Astrocyte of the spinal cord (primary cell): Measurements from ENCODE around the gene MYRIP.

Source experiments
- DNase-seq: peaks from one replicate; pipeline ENCODE4 v3.0.0; 2011; ENCODE audit warnings: low read depth, low spot score
- H3K4me3 ChIP-seq: 2 replicates; pipeline ENCODE4 v1.5.1; 2011; ENCODE audit warnings: low read depth, mild to moderate bottlenecking, low read length, moderate library complexity
- in situ Hi-C: cut with HindIII; loops from 2 replicates; pipeline ENCODE4 v1.10.0; 2017; ENCODE audit warnings: low sequenced_read_pairs
- TF ChIP-seq, protein P1 (sequence below): IDR thresholded peaks from 2 replicates; pipeline ENCODE4 v1.5.1; 2012; ENCODE audit warnings: low read depth, mild to moderate bottlenecking, low read length, inconsistent platforms

MYRIP gene

DNA sequence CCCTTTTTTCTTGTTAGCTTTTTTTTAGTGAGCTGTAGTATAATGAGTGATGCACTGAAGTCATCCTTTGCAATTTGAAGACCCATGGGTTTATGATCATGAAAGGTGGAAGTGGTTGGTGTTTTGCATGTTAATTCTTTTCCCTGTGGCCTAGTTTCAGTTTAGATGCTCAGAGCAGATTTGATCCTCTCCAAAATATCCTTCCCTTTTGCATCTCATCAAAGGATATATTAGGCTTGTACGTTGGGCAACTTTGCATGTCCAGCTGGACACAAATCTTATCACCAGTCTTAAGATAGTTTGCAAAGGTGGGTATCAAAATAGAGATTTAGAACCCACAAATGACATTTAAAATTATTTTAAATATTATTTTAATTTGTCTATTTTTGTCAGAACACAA lies 72.7 kb downstream of the MYRIP start:
- TF ChIP-seq, protein P1, sequence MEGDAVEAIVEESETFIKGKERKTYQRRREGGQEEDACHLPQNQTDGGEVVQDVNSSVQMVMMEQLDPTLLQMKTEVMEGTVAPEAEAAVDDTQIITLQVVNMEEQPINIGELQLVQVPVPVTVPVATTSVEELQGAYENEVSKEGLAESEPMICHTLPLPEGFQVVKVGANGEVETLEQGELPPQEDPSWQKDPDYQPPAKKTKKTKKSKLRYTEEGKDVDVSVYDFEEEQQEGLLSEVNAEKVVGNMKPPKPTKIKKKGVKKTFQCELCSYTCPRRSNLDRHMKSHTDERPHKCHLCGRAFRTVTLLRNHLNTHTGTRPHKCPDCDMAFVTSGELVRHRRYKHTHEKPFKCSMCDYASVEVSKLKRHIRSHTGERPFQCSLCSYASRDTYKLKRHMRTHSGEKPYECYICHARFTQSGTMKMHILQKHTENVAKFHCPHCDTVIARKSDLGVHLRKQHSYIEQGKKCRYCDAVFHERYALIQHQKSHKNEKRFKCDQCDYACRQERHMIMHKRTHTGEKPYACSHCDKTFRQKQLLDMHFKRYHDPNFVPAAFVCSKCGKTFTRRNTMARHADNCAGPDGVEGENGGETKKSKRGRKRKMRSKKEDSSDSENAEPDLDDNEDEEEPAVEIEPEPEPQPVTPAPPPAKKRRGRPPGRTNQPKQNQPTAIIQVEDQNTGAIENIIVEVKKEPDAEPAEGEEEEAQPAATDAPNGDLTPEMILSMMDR = no peak
- in situ Hi-C loops = no loop called here
- no peak overlapping the region for H3K4me3 ChIP-seq
- no peak for DNase-seq

DNA sequence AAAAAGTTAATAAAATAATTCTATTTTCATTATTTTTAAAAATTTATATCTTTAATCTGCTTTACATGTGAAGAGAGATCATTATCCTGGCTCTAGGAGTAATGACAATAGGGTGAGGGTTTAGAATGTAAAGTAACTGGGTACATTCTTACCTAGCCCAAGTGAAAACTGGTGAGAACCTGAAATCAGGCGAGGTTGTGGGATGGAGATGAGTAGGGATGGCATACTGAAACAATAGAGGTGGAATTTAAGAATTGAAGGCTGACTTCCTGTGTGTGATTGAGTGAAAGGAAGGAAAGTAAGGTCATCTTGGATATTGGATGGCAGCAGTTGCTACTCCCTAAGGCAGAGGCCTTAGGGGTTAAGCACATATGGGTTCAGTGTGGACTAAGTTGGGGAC lies 82.7 kb downstream of the MYRIP start:
- DNase-seq = no peak
- in situ Hi-C loops = no loop called here
- TF ChIP-seq, protein P1 = no peak
- no peak overlapping the region for H3K4me3 ChIP-seq

DNA sequence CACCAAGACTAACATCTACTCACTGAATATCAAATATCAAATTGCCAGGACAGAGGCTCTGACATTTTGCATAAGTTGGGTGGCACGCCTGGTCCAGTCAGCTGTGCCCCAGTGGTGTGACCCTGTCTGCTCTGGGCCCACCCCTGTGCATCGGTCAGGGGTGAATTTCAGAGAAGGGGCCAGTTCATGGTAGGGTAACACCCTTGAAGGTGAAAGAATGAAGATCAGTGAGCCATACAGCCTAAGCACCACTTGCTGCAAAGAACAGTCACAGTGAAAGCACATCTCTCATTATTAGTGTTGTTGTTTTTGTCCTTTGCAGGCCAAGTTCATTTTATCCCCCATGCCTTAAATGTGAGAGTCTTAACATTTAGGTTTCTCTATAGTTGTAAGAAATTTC lies 86.8 kb downstream of the MYRIP start:
- DNase-seq = no peak
- no peak overlapping the region for H3K4me3 ChIP-seq
- TF ChIP-seq, protein P1 = no peak
- in situ Hi-C loops = no loop called here

DNA sequence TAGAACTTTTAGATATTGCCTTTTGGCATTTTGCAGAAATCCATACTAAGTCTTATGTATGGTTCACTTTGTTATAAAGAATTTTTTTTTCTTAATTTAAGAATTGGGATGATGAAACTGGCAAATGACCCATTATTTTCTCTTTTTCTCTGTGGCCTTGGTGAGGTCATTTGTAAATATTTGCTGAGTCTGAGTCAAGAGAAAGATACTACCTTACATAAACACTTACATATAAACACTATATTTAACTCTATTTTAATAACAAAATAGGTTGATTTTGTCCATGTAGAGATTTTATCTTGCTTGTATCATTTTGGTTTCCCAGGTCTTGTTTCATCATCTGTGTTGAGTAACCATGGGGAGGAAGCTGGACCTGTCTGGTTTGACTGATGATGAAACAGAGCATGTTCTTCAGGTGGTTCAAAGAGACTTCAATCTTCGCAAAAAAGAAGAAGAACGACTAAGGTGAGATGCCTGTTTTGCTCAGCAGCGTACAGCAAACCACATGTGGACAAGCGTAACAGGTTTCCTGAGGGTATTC lies 91.1 kb downstream of the MYRIP start:
- DNase-seq = no peak
- TF ChIP-seq, protein P1 = no peak
- no peak overlapping the region for H3K4me3 ChIP-seq
- in situ Hi-C loops = no loop called here

DNA sequence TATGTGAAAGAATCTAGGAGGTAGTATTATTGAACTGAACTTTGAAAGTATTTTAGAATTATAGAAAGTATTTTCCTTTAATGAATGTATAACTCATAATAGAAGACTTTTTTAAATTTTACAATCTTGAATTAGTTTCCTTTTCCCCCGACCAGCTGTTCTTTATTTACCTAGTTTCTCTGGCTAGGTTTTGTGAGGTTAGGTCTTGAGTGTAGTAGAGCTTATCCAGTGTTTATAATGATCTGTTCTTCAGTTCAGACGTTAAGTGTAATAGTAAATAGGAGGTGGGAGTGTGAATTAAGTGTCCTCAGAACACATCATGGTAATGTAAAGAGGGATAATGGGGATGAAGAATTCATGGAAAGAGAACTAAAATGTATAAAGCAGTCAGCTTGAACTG lies 93.8 kb downstream of the MYRIP start:
- H3K4me3 ChIP-seq = no peak overlapping the region
- DNase-seq = no peak
- TF ChIP-seq, protein P1 = no peak
- in situ Hi-C loops = no loop called here

DNA sequence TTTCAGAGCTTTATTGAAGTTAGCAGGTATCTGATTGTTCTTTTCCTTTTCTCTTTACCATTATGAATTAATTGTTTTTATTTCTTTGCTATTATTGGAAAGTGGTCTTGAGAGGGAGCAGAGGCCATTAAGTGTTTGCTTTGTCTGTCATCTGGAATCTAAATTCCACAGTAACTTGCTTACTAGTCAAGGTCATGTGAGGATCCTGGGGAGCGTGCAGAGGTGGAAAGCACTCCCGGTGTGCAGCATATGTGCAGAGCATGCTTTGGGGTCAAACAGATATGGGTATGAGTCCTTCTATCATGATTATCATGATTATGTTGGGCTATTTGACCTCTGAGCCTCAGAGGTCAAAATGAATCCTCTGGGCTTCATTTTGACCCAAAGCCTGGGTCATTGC lies 96.4 kb downstream of the MYRIP start:
- TF ChIP-seq, protein P1 = no peak
- H3K4me3 ChIP-seq = no peak overlapping the region
- in situ Hi-C loops = no loop called here
- DNase-seq = no peak

DNA sequence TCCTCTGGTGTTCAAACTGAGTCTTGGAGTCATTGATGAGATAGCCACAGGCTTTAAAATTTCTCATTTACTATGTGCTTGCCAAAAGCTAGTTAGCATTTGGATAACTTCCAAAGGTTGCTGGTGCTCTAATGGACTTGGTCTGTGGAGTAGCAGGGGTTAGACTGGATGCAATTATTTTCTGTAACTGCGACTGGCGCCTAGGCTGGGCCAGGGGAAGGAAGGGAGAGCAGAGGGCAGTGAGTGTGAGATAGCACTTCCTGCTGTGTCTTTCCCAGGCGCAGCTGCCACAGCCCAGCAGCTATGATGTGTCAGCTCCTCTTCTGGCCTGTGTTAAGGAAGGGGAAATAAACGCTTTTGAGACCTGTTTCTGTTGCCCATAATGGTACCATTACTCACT lies 98.6 kb downstream of the MYRIP start:
- TF ChIP-seq, protein P1 = no peak
- no peak overlapping the region for H3K4me3 ChIP-seq
- in situ Hi-C loops = no loop called here
- DNase-seq = peak; percentile 28
